H1 (cell line): ENCODE results near the gene KIF22. TPM values are rescaled to one million over a fixed set of nuclear protein-coding genes. Genes with fewer than 3 reads are reported as not detected.

Experiments used
- CTCF ChIA-PET: fragments of 300-600 bp; sonication (Branson Sonifier 250); formaldehyde crosslinking; loops from one replicate; lab custom pipeline; 2021; ENCODE audit not compliant: partially characterized antibody; lab: Charles Lee
- POLR2A ChIA-PET: fragments of 300-600 bp; sonication (Branson Sonifier 250); formaldehyde crosslinking; loops from one replicate; lab custom pipeline; 2021; ENCODE audit warnings: inconsistent platforms; ENCODE audit not compliant: partially characterized antibody; lab: Charles Lee
- DNase-seq, 2 experiments: peaks; one replicate each; pipeline versions ENCODE4 v3.0.0 to v3.0.0-alpha.2; 2010 to 2022; ENCODE audit warnings: low spot score in 2 of 2, low read depth in 1 of 2, mixed read lengths in 1 of 2
- FAIRE-seq: peaks from 2 replicates; lab custom pipeline; 2011; peaks lifted over from hg19 to GRCh38; lab: Jason Lieb, UNC
- H2AFZ ChIP-seq: 2 replicates; pipeline ENCODE4 v1.8.1; 2012; ENCODE audit warnings: low read length, inconsistent platforms
- H2AK5ac ChIP-seq: 2 replicates; pipeline ENCODE4 v1.6.1; 2013; ENCODE audit warnings: low read depth, low read length
- H2BK120ac ChIP-seq: replicated peaks from 2 replicates; pipeline ENCODE3; 2013; ENCODE audit warnings: low read depth, low read length, inconsistent platforms
- H2BK12ac ChIP-seq: 2 replicates; pipeline ENCODE4 v1.6.1; 2013; ENCODE audit warnings: low read depth, low read length
- H2BK15ac ChIP-seq: 2 replicates; pipeline ENCODE4 v1.6.1; 2013; ENCODE audit warnings: low read length
- H2BK20ac ChIP-seq: 2 replicates; pipeline ENCODE4 v1.6.1; 2013; ENCODE audit warnings: low read length
- H2BK5ac ChIP-seq: 2 replicates; pipeline ENCODE4 v1.6.1; 2013; ENCODE audit warnings: low read depth, low read length
- H3K14ac ChIP-seq: 2 replicates; pipeline ENCODE4 v1.6.1; 2013; ENCODE audit warnings: inconsistent platforms; ENCODE audit not compliant: insufficient read length
- H3K18ac ChIP-seq: 2 replicates; pipeline ENCODE4 v1.6.1; 2013; ENCODE audit warnings: low read length; ENCODE audit errors: extremely low read depth
- H3K23ac ChIP-seq: 2 replicates; pipeline ENCODE4 v1.6.1; 2013; ENCODE audit warnings: inconsistent platforms; ENCODE audit not compliant: insufficient read length
- H3K23me2 ChIP-seq: 2 replicates; pipeline ENCODE4 v1.6.1; 2013; ENCODE audit warnings: low read depth, low read length
- H3K27ac ChIP-seq: 2 replicates; pipeline ENCODE4 v1.6.1; 2011; ENCODE audit warnings: low read depth, low read length, inconsistent platforms
- H3K27me3 ChIP-seq, 4 experiments: replicated peaks in 1 of 4; 1 replicate in 1 of 4; 2 replicates in 3 of 4; pipeline versions ENCODE4 v1.6.1 to v1.8.1; 2011 to 2013; ENCODE audit warnings: low read length in 3 of 4, mild to moderate bottlenecking in 3 of 4, inconsistent platforms in 2 of 4, mixed read lengths in 2 of 4, moderate library complexity in 1 of 4; ENCODE audit not compliant: control insufficient read depth in 3 of 4, insufficient read depth in 3 of 4; ENCODE audit errors: extremely low read depth in 1 of 4
- H3K36me3 ChIP-seq, 4 experiments: 2 replicates each; pipeline versions ENCODE4 v1.6.1 to v1.8.1; 2011 to 2013; ENCODE audit warnings: mild to moderate bottlenecking in 4 of 4, low read length in 3 of 4, moderate library complexity in 2 of 4, control low read depth in 1 of 4, inconsistent platforms in 1 of 4; ENCODE audit not compliant: insufficient read depth in 4 of 4, control insufficient read depth in 2 of 4
- H3K4ac ChIP-seq: replicated peaks from 2 replicates; pipeline ENCODE3; 2013; ENCODE audit warnings: low read length, low read depth, mixed read lengths, inconsistent platforms; ENCODE audit not compliant: insufficient read length
- H3K4me1 ChIP-seq, 4 experiments: replicated peaks in 1 of 4; 1 replicate in 1 of 4; 2 replicates in 3 of 4; pipeline versions ENCODE4 v1.6.1 to v1.8.1; 2011 to 2013; ENCODE audit warnings: low read length in 3 of 4, inconsistent platforms in 2 of 4, mixed read lengths in 1 of 4; ENCODE audit not compliant: insufficient read depth in 4 of 4, control insufficient read depth in 3 of 4
- H3K4me2 ChIP-seq, 2 experiments: 2 replicates each; pipeline versions ENCODE4 v1.6.1 to v1.8.1; 2011 to 2013; ENCODE audit warnings: low read depth in 2 of 2, low read length in 2 of 2, control low read depth in 1 of 2, inconsistent platforms in 1 of 2, mild to moderate bottlenecking in 1 of 2; ENCODE audit not compliant: insufficient read depth in 1 of 2
- H3K4me3 ChIP-seq, 4 experiments: fragments of 200-600, 300-600 bp in 1 of 4; sonication (generic), shearing (Covaris generic), sonication (Bioruptor Twin) in 1 of 4; 2 replicates each; pipeline versions ENCODE4 v1.5.1 to v1.8.1; 2011 to 2016; ENCODE audit warnings: low read length in 4 of 4, low read depth in 3 of 4, control low read depth in 2 of 4, inconsistent platforms in 2 of 4, mild to moderate bottlenecking in 2 of 4, mixed read lengths in 1 of 4, moderate library complexity in 1 of 4; ENCODE audit not compliant: insufficient read depth in 2 of 4; ENCODE audit errors: extremely low read depth in 1 of 4
- H3K56ac ChIP-seq: replicated peaks from 2 replicates; pipeline ENCODE3; 2013; ENCODE audit warnings: low read depth, mild to moderate bottlenecking, mixed read lengths, low read length, inconsistent platforms; ENCODE audit not compliant: insufficient read length
- H3K79me1 ChIP-seq: 2 replicates; pipeline ENCODE4 v1.6.1; 2013; ENCODE audit warnings: low read depth, low read length, control low read depth
- H3K79me2 ChIP-seq, 2 experiments: 2 replicates each; pipeline versions ENCODE4 v1.6.1 to v1.8.1; 2012 to 2013; ENCODE audit warnings: low read length in 2 of 2, mild to moderate bottlenecking in 2 of 2, inconsistent platforms in 1 of 2; ENCODE audit not compliant: insufficient read depth in 2 of 2, control insufficient read depth in 1 of 2
- H3K9ac ChIP-seq, 4 experiments: replicated peaks in 1 of 4; 1 replicate in 1 of 4; 2 replicates in 3 of 4; pipeline versions ENCODE4 v1.6.1 to v1.8.1; 2011 to 2013; ENCODE audit warnings: low read depth in 3 of 4, low read length in 3 of 4, control low read depth in 2 of 4, mild to moderate bottlenecking in 2 of 4, moderate library complexity in 2 of 4, inconsistent platforms in 1 of 4; ENCODE audit errors: extremely low read depth in 1 of 4
- H3K9me3 ChIP-seq, 2 experiments: 2 replicates each; pipeline versions ENCODE4 v1.6.1 to v1.8.1; 2012 to 2013; ENCODE audit warnings: mild to moderate bottlenecking in 2 of 2, moderate library complexity in 2 of 2, control low read depth in 1 of 2, inconsistent platforms in 1 of 2, low read depth in 1 of 2, low read length in 1 of 2, mixed read lengths in 1 of 2; ENCODE audit not compliant: insufficient read depth in 2 of 2
- H4K20me1 ChIP-seq, 2 experiments: replicated peaks in 1 of 2; 2 replicates each; pipeline versions ENCODE3 to v1.8.1; 2011 to 2013; ENCODE audit warnings: inconsistent platforms in 2 of 2, low read length in 2 of 2, mild to moderate bottlenecking in 1 of 2; ENCODE audit not compliant: insufficient read depth in 2 of 2, control insufficient read depth in 1 of 2
- H4K5ac ChIP-seq: 2 replicates; pipeline ENCODE4 v1.6.1; 2013; ENCODE audit warnings: low read length, low read depth, mixed read lengths, inconsistent platforms; ENCODE audit not compliant: insufficient read length
- H4K8ac ChIP-seq: 2 replicates; pipeline ENCODE4 v1.8.0; 2013; ENCODE audit warnings: mild to moderate bottlenecking, moderate library complexity, low read length, inconsistent platforms; ENCODE audit not compliant: insufficient read depth; ENCODE audit errors: extremely low read depth
- H4K91ac ChIP-seq: replicated peaks from 2 replicates; pipeline ENCODE3; 2013; ENCODE audit warnings: low read length, mixed read lengths, inconsistent platforms; ENCODE audit not compliant: insufficient read length
- EZH2 ChIP-seq: fragments of 200-600 bp; sonication (generic); IDR thresholded peaks from 2 replicates; pipeline ENCODE4 v1.7.1; 2012; ENCODE audit warnings: low read depth, mild to moderate bottlenecking, moderate library complexity, low read length, inconsistent platforms; ENCODE audit not compliant: severe bottlenecking
- FOSL1 ChIP-seq: IDR thresholded peaks from 2 replicates; pipeline ENCODE4 v1.6.1; 2011; ENCODE audit warnings: mild to moderate bottlenecking, low read depth, low read length, moderate library complexity; ENCODE audit not compliant: insufficient read depth
- KDM1A ChIP-seq: fragments of 200-600, 300-600 bp; sonication (generic); IDR thresholded peaks from 2 replicates; pipeline ENCODE4 v1.7.1; 2016; ENCODE audit warnings: mild to moderate bottlenecking, low read length, borderline replicate concordance
- PHF8 ChIP-seq: fragments of 200-600 bp; sonication (generic); conservative IDR thresholded peaks from 2 replicates; pipeline ENCODE4 v1.7.1; 2012; ENCODE audit warnings: low read depth, mild to moderate bottlenecking, inconsistent platforms, low read length, moderate library complexity
- POLR2A ChIP-seq, 2 experiments: IDR thresholded peaks; 1 replicate in 1 of 2; 2 replicates in 1 of 2; pipeline ENCODE4 v1.6.1; 2011; ENCODE audit warnings: low read depth in 2 of 2, low read length in 2 of 2, mild to moderate bottlenecking in 2 of 2; ENCODE audit errors: control extremely low read depth in 1 of 2
- SP4 ChIP-seq: IDR thresholded peaks from 2 replicates; pipeline ENCODE4 v1.6.1; 2012; ENCODE audit warnings: low read length, inconsistent platforms
- WGBS, 2 experiments: shearing (Covaris generic) in 1 of 2; methylation state at CpG; one replicate each; pipeline versions ENCODE4 v1.1.6 to v1.1.7; 2013 to 2015; ENCODE audit warnings: low lambda C conversion rate in 2 of 2, mixed read lengths in 2 of 2, inconsistent platforms in 1 of 2, low coverage in 1 of 2, missing lambda C conversion rate in 1 of 2; ENCODE audit not compliant: insufficient replicate concordance in 2 of 2, insufficient coverage in 1 of 2, insufficient read length in 1 of 2; ENCODE audit errors: extremely low coverage in 1 of 2, missing lambda C conversion rate in 1 of 2; 5-methylcytosine and 5-hydroxymethylcytosine counted together
- polyA plus RNA-seq, 7 experiments: library from polyadenylated mRNA; depleted of rRNA in 3 of 7; stranded (reverse) in 5 of 7; unstranded in 2 of 7; fragments of >200 nt in 5 of 7; fragments of 200-250 nt in 2 of 7; gene quantifications; 1 replicate in 5 of 7; 2 replicates in 1 of 7; 4 replicates in 1 of 7; pipeline versions ENCODE4 v1.2.1 to v1.2.3, GENCODE V29; 2011 to 2013; ENCODE audit warnings: missing spikeins in 2 of 7, mixed read lengths in 2 of 7
- total RNA-seq: library from RNA; stranded (reverse); fragmentation: NEBNext Ultra II Directional; extraction: Animal tissue kit (Norgen Biotek cat#: 25700); gene quantifications from 2 replicates; pipeline ENCODE4 v1.2.1, GENCODE V29; 2021

KIF22 gene
- total and polyA plus RNA-seq, 2 of the 8 experiments (the other 6 are each of a cell fraction or from before 2014, with no cell fraction given): 139 to 142 TPM

GRCh38 chr16:29809031-29809747, 18.6 kb downstream of the KIF22 start:
- no peak for DNase-seq
- H2BK15ac ChIP-seq: no peak overlapping the region
- POLR2A ChIA-PET: interaction anchor here (0.6 to 3.9 kb wide), 17 partner anchors 8 to 286 kb away, joined by 3 to 41 read pairs (median 5); partner anchors contain the start of genes ALDOA, ASPHD1, KIF22 and PAGR1
- H3K9ac ChIP-seq: peak overlapping the region in 1 of 4 experiments; percentile 8; a peak in 1 of 7 replicates
- H3K27ac ChIP-seq: no peak overlapping the region
- H2BK5ac ChIP-seq: peak overlapping the region; percentile 79
- TF ChIP-seq KDM1A (no peak), EZH2 (no peak), SP4 (no peak), POLR2A (IDR thresholded peaks at IDR 0.05; ENCODE audit: control extremely low read depth in 1 of 2, low read depth in 2 of 2, low read length in 2 of 2) (0 out of 3 replicates have a peak, but pooled peaks of 1 of the 2 experiments have one; percentile 24), FOSL1 (no peak), PHF8 (no peak)
- TF ChIP-seq, all 59 proteins: peak for 1
- Histone ChIP-seq H3K18ac (no peak overlapping the region), H3K14ac (no peak overlapping the region), H2BK12ac (no peak overlapping the region), H3K9me3 (no peaks in the 10 kb centered on the region), H2BK120ac (no peak overlapping the region), H3K4me3 (peak overlapping the region; percentile 27 to 85 (median 57); a peak in 5 of 8 replicates), H2BK20ac (no peak overlapping the region), H4K8ac (no peak overlapping the region), H3K79me1 (no peaks in the 10 kb centered on the region), H3K4me2 (peak overlapping the region; percentile 91 to 95), H3K56ac (no peak overlapping the region), H2AK5ac (no peak overlapping the region), H4K20me1 (peaks cover 15 to 21% of the 10 kb centered on the region in 2 experiments), H3K4me1 (peaks cover 0 to 49% (median 39%) of the 10 kb centered on the region in 4 experiments; a peak in 6 of 7 replicates), H3K23ac (no peak overlapping the region), H3K36me3 (peaks cover 6 to 27% (median 10%) of the 10 kb centered on the region in 4 experiments), H2AFZ (no peak overlapping the region), H3K23me2 (peaks cover 26% of the 10 kb centered on the region), H3K27me3 (no peaks in the 10 kb centered on the region), H3K4ac (no peak overlapping the region), H3K79me2 (peaks cover 7 to 30% of the 10 kb centered on the region in 2 experiments), H4K5ac (no peak overlapping the region), H4K91ac (no peak overlapping the region)
- WGBS, 2 experiments: 88% methylated on average over 14 of the region's 31 CpGs; no CpG with 5 or more reads in 1 of the 2 experiments
- CTCF ChIA-PET: interaction anchor here (0.6 to 4.4 kb wide), 8 partner anchors 9 to 196 kb away, joined by 3 to 30 read pairs (median 6); partner anchors contain the start of genes KIF22, MVP and PAGR1
- no peak for FAIRE-seq
